ENCODE results near the gene TOMM22. TPM values are rescaled to one million over a fixed set of nuclear protein-coding genes. Genes with fewer than 3 reads are reported as not detected.

The TOMM22 gene
- total RNA-seq, 1 donor from 2014 or later: 47.7 TPM

- no peaks in the 10 kb centered on the region for H3K9me3 Mint-ChIP-seq (ENCODE audit: low read depth)
- DNase-seq (ENCODE audit: low spot score): no peak
- no peaks in the 10 kb centered on the region for H3K4me1 Mint-ChIP-seq (ENCODE audit: low read depth)
- no peak for TF ChIP-seq CTCF (IDR thresholded peaks at IDR 0.05)
- peaks cover 6% of the 10 kb centered on the region for H3K36me3 Mint-ChIP-seq (ENCODE audit: low read depth)
- H3K27ac Mint-ChIP-seq (ENCODE audit: unreplicated experiment): no peak overlapping the region
- H3K27me3 Mint-ChIP-seq (ENCODE audit: low read depth): no peaks in the 10 kb centered on the region
- no peak overlapping the region for H3K4me3 Mint-ChIP-seq (ENCODE audit: unreplicated experiment)
Observed at GRCh38 chr22:38645430-38645829, 36.3 kb upstream of the TOMM22 start.

- H3K4me3 Mint-ChIP-seq (ENCODE audit: unreplicated experiment): no peak overlapping the region
- TF ChIP-seq CTCF (IDR thresholded peaks at IDR 0.05): no peak
- no peaks in the 10 kb centered on the region for H3K27me3 Mint-ChIP-seq (ENCODE audit: low read depth)
- no peak overlapping the region for H3K27ac Mint-ChIP-seq (ENCODE audit: unreplicated experiment)
- no peaks in the 10 kb centered on the region for H3K4me1 Mint-ChIP-seq (ENCODE audit: low read depth)
- no peak for DNase-seq (ENCODE audit: low spot score)
- no peaks in the 10 kb centered on the region for H3K9me3 Mint-ChIP-seq (ENCODE audit: low read depth)
- peaks cover 6% of the 10 kb centered on the region for H3K36me3 Mint-ChIP-seq (ENCODE audit: low read depth)
Observed at GRCh38 chr22:38649841-38650522, 31.8 kb upstream of the TOMM22 start.

- no peak for DNase-seq (ENCODE audit: low spot score)
- H3K9me3 Mint-ChIP-seq (ENCODE audit: low read depth): no peaks in the 10 kb centered on the region
- H3K27ac Mint-ChIP-seq (ENCODE audit: unreplicated experiment): no peak overlapping the region
- no peak for TF ChIP-seq CTCF (IDR thresholded peaks at IDR 0.05)
- H3K36me3 Mint-ChIP-seq (ENCODE audit: low read depth): peaks cover 3% of the 10 kb centered on the region
- no peaks in the 10 kb centered on the region for H3K27me3 Mint-ChIP-seq (ENCODE audit: low read depth)
- H3K4me1 Mint-ChIP-seq (ENCODE audit: low read depth): peaks cover 12% of the 10 kb centered on the region
- H3K4me3 Mint-ChIP-seq (ENCODE audit: unreplicated experiment): no peak overlapping the region
Observed at GRCh38 chr22:38652859-38653258, 28.9 kb upstream of the TOMM22 start.

- Mint-ChIP-seq H3K9me3 (ENCODE audit: low read depth) (no peaks in the 10 kb centered on the region), H3K4me3 (ENCODE audit: unreplicated experiment) (no peak overlapping the region), H3K27ac (ENCODE audit: unreplicated experiment) (no peak overlapping the region), H3K4me1 (ENCODE audit: low read depth) (peaks cover 14% of the 10 kb centered on the region), H3K27me3 (ENCODE audit: low read depth) (no peaks in the 10 kb centered on the region), H3K36me3 (ENCODE audit: low read depth) (peaks cover 3% of the 10 kb centered on the region)
- TF ChIP-seq CTCF (IDR thresholded peaks at IDR 0.05): no peak
- no peak for DNase-seq (ENCODE audit: low spot score)
Observed at GRCh38 chr22:38653741-38654140, 28.0 kb upstream of the TOMM22 start.

GRCh38 chr22:38655519-38656255 is 26.1 kb upstream of the TOMM22 start:
- DNase-seq (ENCODE audit: low spot score): no peak
- TF ChIP-seq CTCF (IDR thresholded peaks at IDR 0.05): no peak
- H3K4me3 Mint-ChIP-seq (ENCODE audit: unreplicated experiment): peak overlapping the region; percentile 87

More at GRCh38 chr22:38655519-38656255, 26.1 kb upstream of the TOMM22 start:
- no peaks in the 10 kb centered on the region for H3K27me3 Mint-ChIP-seq (ENCODE audit: low read depth)
- H3K4me1 Mint-ChIP-seq (ENCODE audit: low read depth): peaks cover 14% of the 10 kb centered on the region
- peak overlapping the region; percentile 99 for H3K27ac Mint-ChIP-seq (ENCODE audit: unreplicated experiment)
- peaks cover 3% of the 10 kb centered on the region for H3K36me3 Mint-ChIP-seq (ENCODE audit: low read depth)
- H3K9me3 Mint-ChIP-seq (ENCODE audit: low read depth): no peaks in the 10 kb centered on the region
